Glutamatergic neuron (in vitro differentiated cells): ENCODE results near the gene BCAR1. TPM values are rescaled to one million over a fixed set of nuclear protein-coding genes. Genes with fewer than 3 reads are reported as not detected.
"Not testable (repeated sequence)": the region's sequence is repeated elsewhere in the genome, so short reads cannot be mapped to it uniquely, and the experiment has no call there.

Experiments used
- DNase-seq: peaks from one replicate; pipeline ENCODE4 v3.0.0; 2022
- H3K27ac Mint-ChIP-seq: one replicate; pipeline ENCODE4 v1.8.0; 2020; ENCODE audit warnings: mild to moderate bottlenecking, mixed read lengths, inconsistent platforms; ENCODE audit not compliant: unreplicated experiment
- H3K27me3 Mint-ChIP-seq: one replicate; pipeline ENCODE4 v1.8.0; 2020; ENCODE audit warnings: mild to moderate bottlenecking, moderate library complexity, mixed read lengths, inconsistent platforms; ENCODE audit not compliant: unreplicated experiment
- H3K36me3 Mint-ChIP-seq: one replicate; pipeline ENCODE4 v1.8.0; 2020; ENCODE audit warnings: mild to moderate bottlenecking, mixed read lengths, inconsistent platforms; ENCODE audit not compliant: unreplicated experiment
- H3K4me1 Mint-ChIP-seq: one replicate; pipeline ENCODE4 v1.8.0; 2020; ENCODE audit warnings: mild to moderate bottlenecking, low read depth, mixed read lengths, inconsistent platforms; ENCODE audit not compliant: unreplicated experiment
- H3K4me3 Mint-ChIP-seq: one replicate; pipeline ENCODE4 v1.8.0; 2020; ENCODE audit warnings: mild to moderate bottlenecking, mixed read lengths, inconsistent platforms; ENCODE audit not compliant: unreplicated experiment
- H3K9me3 Mint-ChIP-seq: one replicate; pipeline ENCODE4 v1.8.0; 2020; ENCODE audit warnings: mild to moderate bottlenecking, moderate library complexity, mixed read lengths, inconsistent platforms; ENCODE audit not compliant: unreplicated experiment
- CTCF ChIP-seq: fragments of 200-600 bp; sonication (generic); IDR thresholded peaks from one replicate; pipeline ENCODE4 v1.5.0; 2021; ENCODE audit not compliant: partially characterized antibody, unreplicated experiment
- total RNA-seq: library from RNA; stranded (reverse); fragmentation: NEBNext Ultra II Directional; extraction: Animal tissue kit (Norgen Biotek cat#: 25700); gene quantifications from one replicate; pipeline ENCODE4 v1.2.1, GENCODE V29; 2021; ENCODE audit not compliant: unreplicated experiment

BCAR1 gene
- total RNA-seq, 1 donor from 2014 or later: 212 TPM

GRCh38 chr16:75280331-75280804 lies 28.9 kb upstream of the BCAR1 start:
- peaks cover 21% of the 10 kb centered on the region for H3K9me3 Mint-ChIP-seq
- H3K27me3 Mint-ChIP-seq: peaks cover 25% of the 10 kb centered on the region
- H3K4me3 Mint-ChIP-seq: no peak overlapping the region
- TF ChIP-seq CTCF: no peak
- H3K4me1 Mint-ChIP-seq: peaks cover 34% of the 10 kb centered on the region
- H3K27ac Mint-ChIP-seq: peak overlapping the region; percentile 99
- no peaks in the 10 kb centered on the region for H3K36me3 Mint-ChIP-seq
- DNase-seq: no peak

GRCh38 chr16:75279305-75279704 lies 27.9 kb upstream of the BCAR1 start:
- H3K4me3 Mint-ChIP-seq: peak overlapping the region; percentile 74
- H3K36me3 Mint-ChIP-seq: no peaks in the 10 kb centered on the region
- peaks cover 23% of the 10 kb centered on the region for H3K27me3 Mint-ChIP-seq
- peaks cover 34% of the 10 kb centered on the region for H3K4me1 Mint-ChIP-seq
- peak overlapping the region; percentile 99 for H3K27ac Mint-ChIP-seq
- no peak for TF ChIP-seq CTCF
- DNase-seq: peak; percentile 62
- H3K9me3 Mint-ChIP-seq: peaks cover 22% of the 10 kb centered on the region

GRCh38 chr16:75273054-75273925 lies 21.9 kb upstream of the BCAR1 start:
- Mint-ChIP-seq H3K27me3 (peaks cover 1% of the 10 kb centered on the region), H3K4me1 (peaks cover 6% of the 10 kb centered on the region), H3K27ac (no peak overlapping the region), H3K36me3 (no peaks in the 10 kb centered on the region), H3K9me3 (peaks cover 6% of the 10 kb centered on the region), H3K4me3 (no peak overlapping the region)
- TF ChIP-seq CTCF: no peak
- no peak for DNase-seq

GRCh38 chr16:75272629-75273028 lies 21.2 kb upstream of the BCAR1 start:
- DNase-seq, H3K36me3 Mint-ChIP-seq, H3K27ac Mint-ChIP-seq, H3K4me1 Mint-ChIP-seq, H3K4me3 Mint-ChIP-seq, H3K27me3 Mint-ChIP-seq, H3K9me3 Mint-ChIP-seq: not testable (repeated sequence)

GRCh38 chr16:75272097-75272551 lies 20.7 kb upstream of the BCAR1 start:
- H3K27me3 Mint-ChIP-seq: peaks cover 1% of the 10 kb centered on the region
- no peak for TF ChIP-seq CTCF
- H3K4me1 Mint-ChIP-seq: peaks cover 10% of the 10 kb centered on the region
- H3K9me3 Mint-ChIP-seq: peaks cover 6% of the 10 kb centered on the region
- no peaks in the 10 kb centered on the region for H3K36me3 Mint-ChIP-seq
- no peak for DNase-seq
- H3K27ac Mint-ChIP-seq: no peak overlapping the region
- no peak overlapping the region for H3K4me3 Mint-ChIP-seq
